HepG2 (cell line): ENCODE data around the gene HNRNPUL1. TPM values are rescaled to one million over a fixed set of nuclear protein-coding genes. Genes with fewer than 3 reads are reported as not detected.
A peak's percentile ranks its signal among the peaks of the same experiment; 100 is the strongest.

Experiments used
- CREB1 ChIP-seq, 2 experiments: fragments of 450-650 bp in 1 of 2; IDR thresholded peaks; 2 replicates each; pipeline ENCODE4 v1.6.1; 2016 to 2017; ENCODE audit warnings: control low read depth in 1 of 2, mild to moderate bottlenecking in 1 of 2, missing compliant biosample characterization in 1 of 2, missing genetic modification characterization in 1 of 2
- EZH2 ChIP-seq: conservative IDR thresholded peaks from 2 replicates; pipeline ENCODE4 v1.6.1; 2012; ENCODE audit warnings: mild to moderate bottlenecking, low read depth, low read length, moderate library complexity
- FLYWCH1 ChIP-seq: sonication (generic); formaldehyde crosslinking; IDR thresholded peaks from 2 replicates; pipeline ENCODE4 v1.8.1; 2023; ENCODE audit warnings: mild to moderate bottlenecking, missing genetic modification reagents
- KDM6A ChIP-seq: IDR thresholded peaks from 2 replicates; pipeline ENCODE4 v1.6.1; 2016; ENCODE audit warnings: low read depth
- SMARCE1 ChIP-seq: fragments of 450-650 bp; IDR thresholded peaks from 2 replicates; pipeline ENCODE4 v1.6.1; 2017; ENCODE audit warnings: borderline replicate concordance
- SNRNP70 ChIP-seq: fragments of 200-400 bp; formaldehyde crosslinking; IDR thresholded peaks from 2 replicates; pipeline ENCODE4 v1.6.1; 2017; ENCODE audit warnings: mild to moderate bottlenecking, low read depth, low read length, moderate library complexity
- THAP7 ChIP-seq: sonication (generic); formaldehyde crosslinking; IDR thresholded peaks from 2 replicates; pipeline ENCODE4 v1.8.1; 2023; ENCODE audit warnings: mild to moderate bottlenecking, missing genetic modification reagents
- ZBED4 ChIP-seq: sonication (generic); formaldehyde crosslinking; IDR thresholded peaks from 2 replicates; pipeline ENCODE4 v1.4.0; 2020; ENCODE audit warnings: missing genetic modification reagents, borderline replicate concordance
- ZFX ChIP-seq: sonication (generic); formaldehyde crosslinking; IDR thresholded peaks from 2 replicates; pipeline ENCODE4 v1.4.0; 2020; ENCODE audit warnings: mild to moderate bottlenecking, low read depth, missing genetic modification reagents, moderate library complexity
- ZKSCAN1 ChIP-seq: fragments of 150-350 bp; IDR thresholded peaks from 2 replicates; pipeline ENCODE4 v1.6.1; 2014; ENCODE audit warnings: low read length
- ZNF205 ChIP-seq: IDR thresholded peaks from 2 replicates; pipeline ENCODE4 v1.6.1; 2018; ENCODE audit warnings: missing biosample characterization, missing genetic modification reagents
- ZNF460 ChIP-seq: sonication (generic); formaldehyde crosslinking; IDR thresholded peaks from 2 replicates; pipeline ENCODE4 v1.5.1; 2020; ENCODE audit warnings: missing genetic modification reagents, mild to moderate bottlenecking, borderline replicate concordance
- ZNF687 ChIP-seq: sonication (generic); formaldehyde crosslinking; IDR thresholded peaks from 2 replicates; pipeline ENCODE4 v1.5.1; 2020; ENCODE audit warnings: mild to moderate bottlenecking, missing genetic modification reagents, moderate library complexity
- ZNF816 ChIP-seq: sonication (generic); formaldehyde crosslinking; IDR thresholded peaks from 2 replicates; pipeline ENCODE4 v1.8.0; 2022; ENCODE audit warnings: missing genetic modification reagents, mild to moderate bottlenecking, borderline replicate concordance
- polyA plus RNA-seq, 8 experiments: library from polyadenylated mRNA; depleted of rRNA in 3 of 8; stranded (reverse) in 7 of 8; unstranded in 1 of 8; fragments of >200 nt; fragmentation: Illumina TruSeq in 4 of 8; extraction: Trizol in 4 of 8; gene quantifications; 2 replicates each; pipeline versions ENCODE4 v1.2.1 to v1.2.3, GENCODE V29; 2011 to 2016; ENCODE audit warnings: low read depth in 4 of 8, missing spikeins in 1 of 8, mixed read lengths in 1 of 8; ENCODE audit not compliant: insufficient read depth in 1 of 8
- total RNA-seq, 5 experiments: library from RNA; depleted of rRNA; stranded (reverse); fragments of >200 nt; fragmentation: Illumina TruSeq; extraction: Trizol; gene quantifications; 2 replicates each; pipeline ENCODE4 v1.2.3, GENCODE V29; 2016; ENCODE audit warnings: low read depth in 1 of 5

The HNRNPUL1 gene
- total and polyA plus RNA-seq, 2 of the 13 experiments (the other 11 are each of a cell fraction or from before 2014, with no cell fraction given), result 30.9 to 81.7 TPM

- no peak for TF ChIP-seq ZBED4
- no peak for TF ChIP-seq ZKSCAN1
- TF ChIP-seq ZNF460 (CRISPR knock-in tag), result no peak
- TF ChIP-seq KDM6A (CRISPR knock-in tag), result no peak
- no peak for TF ChIP-seq FLYWCH1 (CRISPR knock-in tag)
- no peak for TF ChIP-seq THAP7
- TF ChIP-seq ZNF816 (CRISPR knock-in tag), result no peak
- TF ChIP-seq SMARCE1, result no peak
- TF ChIP-seq ZFX (CRISPR knock-in tag), result peak; percentile 59
- peak; percentile 13; the same call in 1 of the 2 replicates for TF ChIP-seq CREB1 (IDR thresholded peaks at IDR 0.05)
- TF ChIP-seq CREB1 (CRISPR knock-in tag; IDR thresholded peaks at IDR 0.05), result no peak
- no peak for TF ChIP-seq SNRNP70
- no peak for TF ChIP-seq EZH2
- TF ChIP-seq ZNF205, result no peak
- peak; percentile 60 for TF ChIP-seq ZNF687 (CRISPR knock-in tag)
These were observed 45.3 kb upstream of the HNRNPUL1 start, which contains the start of gene AXL (continued) for GRCh38 chr19:41218615-41219507.
